ENCODE results near the gene TAOK2. TPM values are rescaled to one million over a fixed set of nuclear protein-coding genes. Genes with fewer than 3 reads are reported as not detected.
"Not testable (repeated sequence)": the region's sequence is repeated elsewhere in the genome, so short reads cannot be mapped to it uniquely, and the experiment has no call there.

The TAOK2 gene
- total and polyA plus RNA-seq, 8 donors, result 13.5 to 41.1 (median 18.0) TPM

- TF ChIP-seq CTCF (IDR thresholded peaks at IDR 0.05), result no peak
- FAIRE-seq, result no peak
- Histone ChIP-seq H3K4me1 (no peaks in the 10 kb centered on the region), H3K27me3 (no peaks in the 10 kb centered on the region), H3K36me3 (no peaks in the 10 kb centered on the region), H3K9me3 (no peaks in the 10 kb centered on the region), H3K27ac (no peak overlapping the region), H3K4me3 (no peak overlapping the region)
- no peak for DNase-seq
- ATAC-seq, result no peak
- WGBS, 2 donors, result 92 to 100% methylated on average over 2 of the region's 2 CpGs
- intact Hi-C loops (cut with DNase I), result no loop called here
Measured at GRCh38 chr16:30017277-30017656, 43.6 kb downstream of the TAOK2 start.

DNA sequence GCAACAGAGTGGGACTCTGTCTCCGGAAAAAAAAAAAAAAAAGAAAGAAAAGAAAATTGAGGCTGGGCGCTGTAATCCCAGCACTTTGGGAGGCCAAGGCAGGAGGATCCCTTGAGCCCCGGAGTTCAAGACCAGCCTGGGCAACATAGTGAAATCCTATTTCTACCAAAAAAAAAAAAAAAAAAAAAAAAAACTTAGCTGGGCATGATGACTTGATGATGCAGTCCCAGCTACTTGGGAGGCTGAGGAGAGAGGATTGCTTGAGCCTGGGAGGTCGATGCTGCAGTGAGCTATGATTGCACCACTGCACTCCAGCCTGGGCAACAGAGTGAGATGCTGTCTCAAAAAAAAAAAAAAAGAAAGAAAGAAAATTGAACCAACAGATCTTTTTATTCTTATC, 44.3 kb downstream of the TAOK2 start:
- intact Hi-C loops (cut with DNase I); H3K36me3 ChIP-seq; H3K9me3 ChIP-seq; H3K27me3 ChIP-seq; H3K4me1 ChIP-seq; H3K27ac ChIP-seq; ATAC-seq; DNase-seq; FAIRE-seq; H3K4me3 ChIP-seq: not testable (repeated sequence)
- WGBS, 2 donors, result 73 to 82% methylated on average over 4 of the region's 4 CpGs

DNA sequence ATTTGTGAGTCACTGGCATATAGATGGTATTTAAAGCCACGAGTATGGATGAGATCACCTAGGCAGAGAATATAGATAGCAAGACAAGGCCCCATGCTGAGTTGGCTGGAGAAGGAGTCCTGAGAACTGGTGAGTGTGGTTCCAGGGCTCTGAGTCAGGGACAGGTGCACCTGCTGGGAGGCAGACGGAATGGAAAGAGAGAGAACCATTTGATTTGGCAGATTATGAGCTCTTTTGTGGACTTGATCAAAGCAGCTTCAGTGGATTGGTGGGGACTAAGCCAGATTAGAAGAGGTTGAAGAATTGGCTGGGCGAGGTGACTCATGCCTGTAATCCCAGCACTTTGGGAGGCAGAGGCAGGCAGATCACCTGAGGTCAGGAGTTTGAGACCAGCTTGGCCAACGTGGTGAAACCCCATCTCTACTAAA, 45.1 kb downstream of the TAOK2 start:
- Histone ChIP-seq H3K4me1 (no peaks in the 10 kb centered on the region), H3K27me3 (no peaks in the 10 kb centered on the region), H3K27ac (no peak overlapping the region), H3K36me3 (no peaks in the 10 kb centered on the region), H3K4me3 (no peak overlapping the region), H3K9me3 (no peaks in the 10 kb centered on the region)
- FAIRE-seq (no peak), ATAC-seq (no peak), DNase-seq (no peak)
- no peak for TF ChIP-seq CTCF (IDR thresholded peaks at IDR 0.05)
- WGBS, 2 donors, result 47 to 52% methylated on average over 4 of the region's 4 CpGs
- intact Hi-C loops (cut with DNase I), result no loop called here

- WGBS, 2 donors, result 51 to 69% methylated on average over 6 of the region's 6 CpGs
- no peaks in the 10 kb centered on the region for H3K36me3 ChIP-seq
- H3K27me3 ChIP-seq, result no peaks in the 10 kb centered on the region
- H3K9me3 ChIP-seq, result no peaks in the 10 kb centered on the region
- H3K4me1 ChIP-seq, result no peaks in the 10 kb centered on the region
- no peak for TF ChIP-seq CTCF (IDR thresholded peaks at IDR 0.05)
- H3K27ac ChIP-seq, result no peak within 1 kb of the TSS
- intact Hi-C loops (cut with DNase I), result loop anchor here in 1 of 3 donors (5.0 kb wide), 1 partner anchor 326 kb away; no protein-coding TSS in a partner anchor
- no peak for ATAC-seq
- DNase-seq, result no peak
- no peak within 1 kb of the TSS for H3K4me3 ChIP-seq
- FAIRE-seq, result no peak
Measured at GRCh38 chr16:30022887-30023286, 49.2 kb downstream of the TAOK2 start, which contains the start of gene C16orf92. Gene C16orf92 (plus strand): TSS chr16:30023198. CDS start chr16:30023341, 143 bp downstream.

- FAIRE-seq, result no peak
- no peak for DNase-seq
- no peak for ATAC-seq
- intact Hi-C loops (cut with DNase I), result loop anchor here in 1 of 3 donors (5.0 kb wide), 1 partner anchor 326 kb away; no protein-coding TSS in a partner anchor
- H3K27me3 ChIP-seq, result no peaks in the 10 kb centered on the region
- H3K27ac ChIP-seq, result no peak overlapping the region
- H3K4me1 ChIP-seq, result no peaks in the 10 kb centered on the region
- WGBS, 2 donors, result 67 to 69% methylated on average over 11 of the region's 11 CpGs
- no peak for TF ChIP-seq CTCF (IDR thresholded peaks at IDR 0.05)
- H3K9me3 ChIP-seq, result no peaks in the 10 kb centered on the region
- no peaks in the 10 kb centered on the region for H3K36me3 ChIP-seq
- no peak overlapping the region for H3K4me3 ChIP-seq
Measured at GRCh38 chr16:30023586-30023985, 49.9 kb downstream of the TAOK2 start.

All from pancreas (tissue), 10 donors.